LNCaP clone FGC (cell line): ENCODE results near the gene CD200R1.

ENCODE experiments used
- DNase-seq: peaks from one replicate; pipeline ENCODE4 v3.0.0-alpha.2; 2011; ENCODE audit warnings: low read depth
- H3K4me3 ChIP-seq: 2 replicates; pipeline ENCODE4 v1.5.1; 2011; ENCODE audit warnings: mild to moderate bottlenecking, low read depth, low read length, control low read depth
- CTCF ChIP-seq: IDR thresholded peaks from 2 replicates; pipeline ENCODE4 v1.5.1; 2012; ENCODE audit warnings: mild to moderate bottlenecking; ENCODE audit not compliant: control insufficient read depth, insufficient read depth; ENCODE audit errors: extremely low read depth

CD200R1 gene, protein sequence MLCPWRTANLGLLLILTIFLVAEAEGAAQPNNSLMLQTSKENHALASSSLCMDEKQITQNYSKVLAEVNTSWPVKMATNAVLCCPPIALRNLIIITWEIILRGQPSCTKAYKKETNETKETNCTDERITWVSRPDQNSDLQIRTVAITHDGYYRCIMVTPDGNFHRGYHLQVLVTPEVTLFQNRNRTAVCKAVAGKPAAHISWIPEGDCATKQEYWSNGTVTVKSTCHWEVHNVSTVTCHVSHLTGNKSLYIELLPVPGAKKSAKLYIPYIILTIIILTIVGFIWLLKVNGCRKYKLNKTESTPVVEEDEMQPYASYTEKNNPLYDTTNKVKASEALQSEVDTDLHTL

DNA sequence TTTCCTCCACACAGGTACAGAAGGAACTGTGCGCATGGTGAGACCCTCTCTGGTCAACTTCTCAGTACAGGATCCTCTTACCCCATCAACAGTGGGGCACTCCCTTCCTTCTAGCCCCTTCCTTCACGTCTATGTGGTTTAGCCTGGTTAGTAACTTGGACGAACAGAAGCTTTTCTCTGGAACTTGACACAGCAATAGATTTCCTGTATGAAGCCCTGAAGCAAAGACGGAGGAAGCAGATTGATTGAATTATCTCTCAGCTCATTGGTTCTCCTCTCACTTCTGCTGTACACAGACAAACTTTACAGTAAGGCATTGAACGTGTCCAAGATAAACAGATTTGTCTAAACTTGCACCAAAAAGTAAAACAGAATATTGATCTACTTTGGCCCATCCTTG is at the start of gene CD200R1:
Gene CD200R1, minus strand, starts transcription at position 210 of the 400 bp plus-strand sequence. CDS start 246 bp downstream, outside the sequence.
- TF ChIP-seq CTCF, result no peak
- no peak within 1 kb of the TSS for H3K4me3 ChIP-seq
- no peak for DNase-seq

GRCh38 chr3:113021471-113021870 is 46.6 kb upstream of the CD200R1 start:
- no peak for DNase-seq
- H3K4me3 ChIP-seq, result no peak overlapping the region
- no peak for TF ChIP-seq CTCF

GRCh38 chr3:113019182-113020137 is 44.6 kb upstream of the CD200R1 start:
- no peak for TF ChIP-seq CTCF
- peak; percentile 77 for DNase-seq
- H3K4me3 ChIP-seq, result peak overlapping the region; percentile 83

DNA sequence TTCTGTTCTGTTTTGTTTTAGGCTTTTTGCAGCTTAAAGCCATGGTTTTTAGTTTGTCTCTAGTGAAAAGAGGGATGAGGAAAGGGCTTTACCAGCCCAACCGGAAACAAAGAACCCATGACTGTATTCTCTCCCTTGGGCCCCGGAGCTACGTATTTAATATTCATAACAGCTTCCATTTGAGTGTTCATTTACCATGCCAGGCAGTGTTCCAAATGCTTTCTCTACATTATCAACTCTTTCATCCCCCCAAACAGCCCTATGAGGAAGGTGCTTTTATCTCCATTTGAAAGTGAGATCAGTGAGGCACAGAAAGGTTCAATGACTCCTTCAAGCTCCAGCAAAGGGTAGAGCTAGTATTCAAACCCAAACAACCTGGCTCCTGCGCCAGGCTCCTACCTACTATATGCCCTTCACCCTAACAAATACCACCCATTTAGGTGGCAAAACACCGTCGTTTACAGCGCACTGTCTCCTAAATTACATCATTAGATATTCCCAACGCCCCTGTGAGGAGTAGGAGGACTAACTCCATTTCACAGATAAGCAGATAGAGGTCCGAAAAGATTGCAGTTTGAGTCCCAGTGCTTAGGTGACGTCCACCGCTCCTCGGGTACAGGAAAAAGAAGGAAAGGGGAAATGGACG is 43.8 kb upstream of the CD200R1 start:
- H3K4me3 ChIP-seq, result peak overlapping the region; percentile 83
- no peak for TF ChIP-seq CTCF
- DNase-seq, result no peak

GRCh38 chr3:113013593-113013992 is 38.7 kb upstream of the CD200R1 start:
- no peak for TF ChIP-seq CTCF
- DNase-seq, result no peak
- H3K4me3 ChIP-seq, result no peak overlapping the region

GRCh38 chr3:113008117-113008516 is 33.2 kb upstream of the CD200R1 start:
- H3K4me3 ChIP-seq, result no peak overlapping the region
- DNase-seq, result no peak
- TF ChIP-seq CTCF, result no peak
